Activated CD4-positive, alpha-beta memory T cell treated with anti-CD3 and anti-CD28 coated beads for 36 hours (primary cell): ENCODE results near the gene ZNF407. TPM values are rescaled to one million over a fixed set of nuclear protein-coding genes. Genes with fewer than 3 reads are reported as not detected.

Source experiments
- CTCF ChIA-PET: fragments of 350-600 bp; sonication (Branson Sonifier 250); formaldehyde crosslinking; loops from one replicate; lab custom pipeline; 2021; ENCODE audit warnings: antibody characterized with exemption, inconsistent platforms; lab: Charles Lee
- POLR2A ChIA-PET: fragments of 350-600 bp; sonication (Branson Sonifier 250); formaldehyde crosslinking; loops from one replicate; lab custom pipeline; 2021; ENCODE audit warnings: antibody characterized with exemption; lab: Charles Lee
- DNase-seq: peaks from one replicate; pipeline ENCODE4 v3.0.0-alpha.2; 2020
- H3K27ac Mint-ChIP-seq: one replicate; pipeline ENCODE4 v1.8.0; 2021; ENCODE audit warnings: mixed read lengths
- H3K27me3 Mint-ChIP-seq: one replicate; pipeline ENCODE4 v1.8.0; 2021; ENCODE audit warnings: mixed read lengths
- H3K36me3 Mint-ChIP-seq: one replicate; pipeline ENCODE4 v1.8.0; 2021; ENCODE audit warnings: mixed read lengths
- H3K4me1 Mint-ChIP-seq: one replicate; pipeline ENCODE4 v1.8.0; 2021; ENCODE audit warnings: low read depth, mixed read lengths
- H3K4me3 Mint-ChIP-seq: one replicate; pipeline ENCODE4 v1.8.0; 2021; ENCODE audit warnings: mild to moderate bottlenecking, mixed read lengths
- H3K9me3 Mint-ChIP-seq: one replicate; pipeline ENCODE4 v1.8.0; 2021; ENCODE audit warnings: mixed read lengths
- intact Hi-C: fragments of 100-400 bp; cut with micrococcal nuclease; formaldehyde crosslinking; loops from one replicate; pipeline ENCODE4 v1.15.1; 2023
- total RNA-seq, 2 experiments: library from RNA; stranded (reverse); gene quantifications; one replicate each; pipeline ENCODE4 v1.2.3, GENCODE V29; 2021

Gene ZNF407
- total RNA-seq, 2 experiments from 2014 or later: 10.0 to 10.5 TPM

- ChIA-PET CTCF (no interaction called here), POLR2A (no interaction called here)
- Mint-ChIP-seq H3K27me3 (no peaks in the 10 kb centered on the region), H3K36me3 (peaks cover 2% of the 10 kb centered on the region), H3K4me1 (peaks cover 4% of the 10 kb centered on the region), H3K27ac (no peak overlapping the region), H3K9me3 (no peaks in the 10 kb centered on the region), H3K4me3 (no peak overlapping the region)
- no peak for DNase-seq
- intact Hi-C loops: no loop called here
Observed at GRCh38 chr18:74831571-74832250, 234.0 kb downstream of the ZNF407 start.

GRCh38 chr18:74832381-74832780 lies 234.7 kb downstream of the ZNF407 start:
- no peak overlapping the region for H3K27ac Mint-ChIP-seq
- ChIA-PET CTCF (interaction anchor here (0.6 kb wide), 1 partner anchor 175 kb away, joined by 3 read pairs; no protein-coding TSS in a partner anchor), POLR2A (no interaction called here)
- DNase-seq: no peak
- intact Hi-C loops: no loop called here
- H3K4me1 Mint-ChIP-seq: peaks cover 4% of the 10 kb centered on the region
- no peaks in the 10 kb centered on the region for H3K9me3 Mint-ChIP-seq
- no peak overlapping the region for H3K4me3 Mint-ChIP-seq
- H3K36me3 Mint-ChIP-seq: peaks cover 2% of the 10 kb centered on the region
- no peaks in the 10 kb centered on the region for H3K27me3 Mint-ChIP-seq

GRCh38 chr18:74832999-74833398 lies 235.3 kb downstream of the ZNF407 start:
- peaks cover 4% of the 10 kb centered on the region for H3K4me1 Mint-ChIP-seq
- H3K27ac Mint-ChIP-seq: no peak overlapping the region
- H3K4me3 Mint-ChIP-seq: no peak overlapping the region
- no peaks in the 10 kb centered on the region for H3K27me3 Mint-ChIP-seq
- CTCF ChIA-PET: no interaction called here
- no peak for DNase-seq
- peaks cover 2% of the 10 kb centered on the region for H3K36me3 Mint-ChIP-seq
- POLR2A ChIA-PET: no interaction called here
- intact Hi-C loops: no loop called here
- no peaks in the 10 kb centered on the region for H3K9me3 Mint-ChIP-seq

- POLR2A ChIA-PET: no interaction called here
Observed at GRCh38 chr18:74834424-74835309, 237.0 kb downstream of the ZNF407 start.

GRCh38 chr18:74836296-74837139 lies 238.8 kb downstream of the ZNF407 start:
- no peak overlapping the region for H3K4me3 Mint-ChIP-seq
- H3K9me3 Mint-ChIP-seq: no peaks in the 10 kb centered on the region
- CTCF ChIA-PET: no interaction called here
- H3K27me3 Mint-ChIP-seq: no peaks in the 10 kb centered on the region
- peaks cover 19% of the 10 kb centered on the region for H3K4me1 Mint-ChIP-seq
- intact Hi-C loops: no loop called here
- no peak overlapping the region for H3K27ac Mint-ChIP-seq
- H3K36me3 Mint-ChIP-seq: peaks cover 12% of the 10 kb centered on the region
- no peak for DNase-seq
- POLR2A ChIA-PET: no interaction called here

More at GRCh38 chr18:74834424-74835309, 237.0 kb downstream of the ZNF407 start:
- CTCF ChIA-PET: no interaction called here
- Mint-ChIP-seq H3K4me1 (peaks cover 6% of the 10 kb centered on the region), H3K4me3 (no peak overlapping the region), H3K9me3 (no peaks in the 10 kb centered on the region), H3K27ac (no peak overlapping the region), H3K27me3 (no peaks in the 10 kb centered on the region), H3K36me3 (peaks cover 4% of the 10 kb centered on the region)
- intact Hi-C loops: no loop called here
- DNase-seq: no peak

- H3K27me3 Mint-ChIP-seq: no peaks in the 10 kb centered on the region
- peak; percentile 22 for DNase-seq
- intact Hi-C loops: no loop called here
- no peak overlapping the region for H3K4me3 Mint-ChIP-seq
- POLR2A ChIA-PET: no interaction called here
- H3K27ac Mint-ChIP-seq: no peak overlapping the region
- peaks cover 15% of the 10 kb centered on the region for H3K4me1 Mint-ChIP-seq
- H3K36me3 Mint-ChIP-seq: peaks cover 12% of the 10 kb centered on the region
- H3K9me3 Mint-ChIP-seq: no peaks in the 10 kb centered on the region
- CTCF ChIA-PET: no interaction called here
Observed at GRCh38 chr18:74840492-74841167, 243.0 kb downstream of the ZNF407 start.

GRCh38 chr18:74841248-74841647 lies 243.6 kb downstream of the ZNF407 start:
- POLR2A ChIA-PET: no interaction called here
- no peaks in the 10 kb centered on the region for H3K27me3 Mint-ChIP-seq
- CTCF ChIA-PET: no interaction called here
- no peaks in the 10 kb centered on the region for H3K9me3 Mint-ChIP-seq
- DNase-seq: no peak
- H3K27ac Mint-ChIP-seq: no peak overlapping the region
- intact Hi-C loops: no loop called here
- H3K4me1 Mint-ChIP-seq: peaks cover 15% of the 10 kb centered on the region
- no peak overlapping the region for H3K4me3 Mint-ChIP-seq
- H3K36me3 Mint-ChIP-seq: peaks cover 12% of the 10 kb centered on the region

GRCh38 chr18:74849301-74849700 lies 251.6 kb downstream of the ZNF407 start:
- H3K9me3 Mint-ChIP-seq: no peaks in the 10 kb centered on the region
- ChIA-PET CTCF (interaction anchor here (0.7 kb wide), 1 partner anchor 190 kb away, joined by 4 read pairs; no protein-coding TSS in a partner anchor), POLR2A (no interaction called here)
- DNase-seq: no peak
- H3K4me3 Mint-ChIP-seq: no peak overlapping the region
- no peaks in the 10 kb centered on the region for H3K4me1 Mint-ChIP-seq
- intact Hi-C loops: no loop called here
- H3K27me3 Mint-ChIP-seq: no peaks in the 10 kb centered on the region
- peaks cover 2% of the 10 kb centered on the region for H3K36me3 Mint-ChIP-seq
- no peak overlapping the region for H3K27ac Mint-ChIP-seq

- no peak for DNase-seq
- intact Hi-C loops: no loop called here
- no peaks in the 10 kb centered on the region for H3K9me3 Mint-ChIP-seq
- H3K4me1 Mint-ChIP-seq: no peaks in the 10 kb centered on the region
- H3K27ac Mint-ChIP-seq: no peak overlapping the region
- POLR2A ChIA-PET: no interaction called here
- no peak overlapping the region for H3K4me3 Mint-ChIP-seq
- CTCF ChIA-PET: no interaction called here
- H3K36me3 Mint-ChIP-seq: no peaks in the 10 kb centered on the region
- H3K27me3 Mint-ChIP-seq: no peaks in the 10 kb centered on the region
Observed at GRCh38 chr18:74856434-74856833, 258.8 kb downstream of the ZNF407 start.

GRCh38 chr18:74856928-74857327 lies 259.3 kb downstream of the ZNF407 start:
- Mint-ChIP-seq H3K27ac (no peak overlapping the region), H3K27me3 (no peaks in the 10 kb centered on the region), H3K9me3 (no peaks in the 10 kb centered on the region), H3K36me3 (no peaks in the 10 kb centered on the region), H3K4me1 (no peaks in the 10 kb centered on the region), H3K4me3 (no peak overlapping the region)
- intact Hi-C loops: no loop called here
- POLR2A ChIA-PET: no interaction called here
- CTCF ChIA-PET: no interaction called here
- DNase-seq: no peak

- Mint-ChIP-seq H3K27ac (no peak overlapping the region), H3K4me3 (no peak overlapping the region), H3K27me3 (no peaks in the 10 kb centered on the region), H3K36me3 (peaks cover 2% of the 10 kb centered on the region), H3K9me3 (no peaks in the 10 kb centered on the region), H3K4me1 (no peaks in the 10 kb centered on the region)
- intact Hi-C loops: no loop called here
- ChIA-PET POLR2A (no interaction called here), CTCF (no interaction called here)
- no peak for DNase-seq
Observed at GRCh38 chr18:74857901-74858300, 260.2 kb downstream of the ZNF407 start.
